HUES6 (cell line): ENCODE results near the gene EFS.
A peak's percentile ranks its signal among the peaks of the same experiment; 100 is the strongest.

ENCODE experiments used
- H3K27ac ChIP-seq: 2 replicates; pipeline ENCODE4 v1.7.0; 2013; ENCODE audit warnings: low read depth, mild to moderate bottlenecking, low read length, inconsistent platforms
- H3K27me3 ChIP-seq: 2 replicates; pipeline ENCODE4 v1.6.1; 2013; ENCODE audit warnings: low read length; ENCODE audit not compliant: control insufficient read depth, insufficient read depth
- H3K36me3 ChIP-seq: 2 replicates; pipeline ENCODE4 v1.6.1; 2013; ENCODE audit warnings: low read length; ENCODE audit not compliant: control insufficient read depth, insufficient read depth
- H3K4me1 ChIP-seq: 2 replicates; pipeline ENCODE4 v1.6.1; 2013; ENCODE audit warnings: low read length; ENCODE audit not compliant: control insufficient read depth, insufficient read depth
- H3K4me3 ChIP-seq: 2 replicates; pipeline ENCODE4 v1.5.1; 2013; ENCODE audit warnings: low read depth, low read length
- H3K9ac ChIP-seq: one replicate; pipeline ENCODE4 v1.6.1; 2013; ENCODE audit warnings: mild to moderate bottlenecking, low read length
- H3K9me3 ChIP-seq: 2 replicates; pipeline ENCODE4 v1.6.1; 2013; ENCODE audit warnings: low read depth, low read length; ENCODE audit not compliant: control insufficient read depth, insufficient read depth

EFS gene

GRCh38 chr14:23321572-23322547 lies 43.1 kb downstream of the EFS start:
- peaks cover 35% of the 10 kb centered on the region for H3K36me3 ChIP-seq
- peak overlapping the region; percentile 100 for H3K4me3 ChIP-seq
- H3K27ac ChIP-seq = peak overlapping the region; percentile 94; the same call in 1 of the 2 replicates
- H3K9me3 ChIP-seq = no peaks in the 10 kb centered on the region
- no peaks in the 10 kb centered on the region for H3K27me3 ChIP-seq
- H3K4me1 ChIP-seq = peaks cover 13% of the 10 kb centered on the region; the same call in 1 of the 2 replicates
- H3K9ac ChIP-seq = peak overlapping the region; percentile 99

DNA sequence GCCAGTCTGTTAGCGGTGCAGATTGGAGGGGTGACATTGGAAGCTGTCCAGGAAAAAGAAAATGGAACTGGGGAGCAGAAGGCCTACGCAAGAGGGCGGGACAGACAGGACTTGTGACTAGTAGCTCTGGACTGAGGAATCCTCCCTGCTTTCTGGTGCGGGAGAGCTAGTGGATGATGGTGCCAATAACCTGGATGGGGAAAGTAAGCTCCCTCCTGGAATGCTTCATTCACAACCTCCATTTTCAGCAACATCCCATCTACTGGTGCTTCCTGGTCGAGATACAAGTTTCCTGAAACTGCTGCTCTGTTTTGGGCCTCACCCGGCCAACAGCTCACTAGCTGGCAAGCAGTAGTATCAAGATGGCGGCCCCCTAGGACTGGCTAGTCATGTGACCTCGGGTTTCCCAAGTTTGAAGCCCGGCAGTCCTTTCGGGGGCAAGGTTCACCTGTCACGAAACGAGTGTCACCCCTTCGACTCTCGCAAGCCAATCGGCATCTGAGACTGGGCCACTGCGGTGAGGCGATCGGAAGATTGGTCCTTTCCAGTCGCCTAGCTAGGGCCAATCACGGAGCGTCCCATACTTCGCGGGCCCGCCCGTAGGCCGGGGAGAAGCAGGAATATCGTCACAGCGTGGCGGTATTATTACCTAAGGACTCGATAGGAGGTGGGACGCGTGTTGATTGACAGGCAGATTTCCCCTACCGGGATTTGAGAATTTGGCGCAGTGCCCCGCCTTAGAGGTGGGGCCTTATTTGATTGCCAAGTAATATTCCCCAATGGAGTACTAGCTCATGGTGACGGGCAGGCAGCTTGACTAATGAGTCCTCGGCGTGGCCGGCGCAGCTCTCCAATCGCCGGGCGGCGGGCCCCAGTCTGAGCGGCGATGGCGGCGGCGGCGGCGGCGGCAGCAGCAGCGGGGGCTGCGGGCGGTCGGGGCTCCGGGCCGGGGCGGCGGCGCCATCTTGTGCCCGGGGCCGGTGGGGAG lies 44.1 kb downstream of the EFS start, which contains the start of gene PABPN1:
Gene PABPN1 (plus strand): TSS at position 874 of the 988 bp plus-strand sequence. CDS start 13 bp downstream, at position 887.
- H3K9ac ChIP-seq = peak within 1 kb of the TSS; percentile 99
- peaks cover 35% of the 10 kb centered on the region for H3K36me3 ChIP-seq
- H3K9me3 ChIP-seq = no peaks in the 10 kb centered on the region
- H3K27ac ChIP-seq = peak within 1 kb of the TSS; percentile 94; the same call in 1 of the 2 replicates
- peaks cover 13% of the 10 kb centered on the region; the same call in 1 of the 2 replicates for H3K4me1 ChIP-seq
- H3K27me3 ChIP-seq = no peaks in the 10 kb centered on the region
- peak within 1 kb of the TSS; percentile 100 for H3K4me3 ChIP-seq

- Histone ChIP-seq H3K4me1 (peaks cover 13% of the 10 kb centered on the region; the same call in 1 of the 2 replicates), H3K27me3 (no peaks in the 10 kb centered on the region), H3K36me3 (peaks cover 31% of the 10 kb centered on the region), H3K27ac (peak overlapping the region; percentile 56; the same call in 1 of the 2 replicates), H3K4me3 (peak overlapping the region; percentile 66), H3K9ac (peak overlapping the region; percentile 66), H3K9me3 (no peaks in the 10 kb centered on the region)
Measured at GRCh38 chr14:23319746-23320583, 45.0 kb downstream of the EFS start.

- H3K36me3 ChIP-seq = no peaks in the 10 kb centered on the region; the same call in 1 of the 2 replicates
- H3K4me3 ChIP-seq = no peak overlapping the region
- H3K4me1 ChIP-seq = peaks cover 9% of the 10 kb centered on the region; the same call in 1 of the 2 replicates
- H3K27ac ChIP-seq = no peak overlapping the region
- no peak overlapping the region for H3K9ac ChIP-seq
- no peaks in the 10 kb centered on the region for H3K9me3 ChIP-seq
- H3K27me3 ChIP-seq = no peaks in the 10 kb centered on the region
Measured at GRCh38 chr14:23316300-23316699, 48.7 kb downstream of the EFS start.

GRCh38 chr14:23310546-23310945 lies 54.4 kb downstream of the EFS start:
- no peaks in the 10 kb centered on the region for H3K27me3 ChIP-seq
- no peaks in the 10 kb centered on the region for H3K9me3 ChIP-seq
- peaks cover 33% of the 10 kb centered on the region for H3K36me3 ChIP-seq
- no peak overlapping the region for H3K4me3 ChIP-seq
- peaks cover 11% of the 10 kb centered on the region; the same call in 1 of the 2 replicates for H3K4me1 ChIP-seq
- no peak overlapping the region for H3K27ac ChIP-seq
- H3K9ac ChIP-seq = no peak overlapping the region

- Histone ChIP-seq H3K9me3 (no peaks in the 10 kb centered on the region), H3K9ac (no peak overlapping the region), H3K4me3 (no peak overlapping the region), H3K27me3 (peaks cover 5% of the 10 kb centered on the region), H3K4me1 (peaks cover 11% of the 10 kb centered on the region; the same call in 1 of the 2 replicates), H3K27ac (no peak overlapping the region), H3K36me3 (peaks cover 33% of the 10 kb centered on the region)
Measured at GRCh38 chr14:23308721-23309445, 56.1 kb downstream of the EFS start.

DNA sequence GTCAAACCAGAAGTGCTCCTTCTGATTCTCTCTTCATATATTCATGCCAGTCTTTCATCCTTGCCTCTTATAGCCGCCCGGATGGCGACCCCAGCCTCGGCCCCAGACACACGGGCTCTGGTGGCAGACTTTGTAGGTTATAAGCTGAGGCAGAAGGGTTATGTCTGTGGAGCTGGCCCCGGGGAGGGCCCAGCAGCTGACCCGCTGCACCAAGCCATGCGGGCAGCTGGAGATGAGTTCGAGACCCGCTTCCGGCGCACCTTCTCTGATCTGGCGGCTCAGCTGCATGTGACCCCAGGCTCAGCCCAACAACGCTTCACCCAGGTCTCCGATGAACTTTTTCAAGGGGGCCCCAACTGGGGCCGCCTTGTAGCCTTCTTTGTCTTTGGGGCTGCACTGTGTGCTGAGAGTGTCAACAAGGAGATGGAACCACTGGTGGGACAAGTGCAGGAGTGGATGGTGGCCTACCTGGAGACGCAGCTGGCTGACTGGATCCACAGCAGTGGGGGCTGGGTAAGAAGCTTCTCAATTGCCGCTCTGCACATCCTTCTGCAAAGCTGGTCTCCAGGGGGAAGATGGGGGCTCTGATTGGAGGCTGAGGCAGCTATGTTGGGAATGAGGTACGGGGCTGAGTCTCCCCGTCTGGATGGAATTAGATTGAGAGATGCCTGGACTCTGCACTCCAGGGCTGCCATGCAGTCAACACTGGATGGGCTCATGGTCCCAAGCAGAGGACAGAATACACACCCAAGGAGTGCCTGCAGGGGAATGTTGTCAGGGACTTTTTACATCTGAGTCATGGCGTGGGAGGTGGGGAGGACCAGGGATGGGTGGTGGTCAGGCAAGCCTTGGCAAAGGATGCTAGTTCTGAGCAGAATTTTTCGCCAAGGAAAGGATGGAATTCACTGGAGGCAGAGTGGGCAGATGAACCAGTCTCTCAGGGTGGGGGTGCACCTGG lies 57.0 kb downstream of the EFS start:
- Histone ChIP-seq H3K9ac (peak overlapping the region; percentile 44), H3K9me3 (no peaks in the 10 kb centered on the region), H3K4me3 (peak overlapping the region; percentile 90), H3K36me3 (peaks cover 33% of the 10 kb centered on the region), H3K4me1 (peaks cover 11% of the 10 kb centered on the region; the same call in 1 of the 2 replicates), H3K27ac (no peak overlapping the region), H3K27me3 (peaks cover 14% of the 10 kb centered on the region)

GRCh38 chr14:23307146-23307530 lies 57.8 kb downstream of the EFS start:
- peak overlapping the region; percentile 90 for H3K4me3 ChIP-seq
- H3K27me3 ChIP-seq = peaks cover 16% of the 10 kb centered on the region
- H3K9me3 ChIP-seq = no peaks in the 10 kb centered on the region
- peaks cover 33% of the 10 kb centered on the region for H3K36me3 ChIP-seq
- H3K4me1 ChIP-seq = peaks cover 15% of the 10 kb centered on the region; the same call in 1 of the 2 replicates
- peak overlapping the region; percentile 88 for H3K9ac ChIP-seq
- H3K27ac ChIP-seq = peak overlapping the region; percentile 68; the same call in 1 of the 2 replicates
